Activated CD8-positive, alpha-beta memory T cell treated with anti-CD3 and anti-CD28 coated beads, Interleukin-2, amount 50 U/mL, for 24 hours (primary cell): ENCODE data around the gene VANGL2.
"Not testable (repeated sequence)": the region's sequence is repeated elsewhere in the genome, so short reads cannot be mapped to it uniquely, and the experiment has no call there.

Experiments used
- DNase-seq: peaks from one replicate; pipeline ENCODE4 v3.0.0-alpha.2; 2020; ENCODE audit errors: extremely low read depth

VANGL2 gene

DNA sequence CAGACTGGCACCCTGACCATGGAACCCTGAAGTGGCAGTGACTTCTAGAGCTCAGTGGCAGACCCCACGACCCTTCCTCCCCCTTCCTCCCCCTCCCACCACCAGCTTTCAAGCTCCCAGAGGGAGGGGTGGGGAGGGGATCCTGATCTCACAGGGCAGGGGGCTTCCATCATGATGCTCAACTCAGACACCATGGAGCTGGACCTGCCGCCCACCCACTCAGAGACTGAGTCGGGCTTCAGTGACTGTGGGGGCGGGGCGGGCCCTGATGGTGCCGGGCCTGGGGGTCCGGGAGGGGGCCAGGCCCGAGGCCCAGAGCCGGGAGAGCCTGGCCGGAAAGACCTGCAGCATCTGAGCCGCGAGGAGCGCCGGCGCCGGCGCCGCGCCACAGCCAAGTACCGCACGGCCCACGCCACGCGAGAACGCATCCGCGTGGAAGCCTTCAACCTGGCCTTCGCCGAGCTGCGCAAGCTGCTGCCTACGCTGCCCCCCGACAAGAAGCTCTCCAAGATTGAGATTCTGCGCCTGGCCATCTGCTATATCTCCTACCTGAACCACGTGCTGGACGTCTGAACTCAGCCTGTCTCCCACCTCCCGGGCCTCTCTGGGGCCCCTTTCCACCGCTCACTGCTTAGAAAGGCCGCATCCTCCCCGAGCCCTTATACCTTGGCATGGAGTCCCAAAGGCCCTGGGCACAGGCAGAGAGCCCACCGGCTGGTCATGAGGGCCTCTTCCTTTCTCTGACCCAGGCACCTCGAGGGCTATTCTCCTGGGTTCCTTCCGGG lies 29.6 kb upstream of the VANGL2 start:
- no peak for DNase-seq

GRCh38 chr1:160371346-160371631 lies 29.1 kb upstream of the VANGL2 start:
- DNase-seq: no peak

- DNase-seq: no peak
These were observed 28.6 kb upstream of the VANGL2 start for GRCh38 chr1:160371756-160372155.

DNA sequence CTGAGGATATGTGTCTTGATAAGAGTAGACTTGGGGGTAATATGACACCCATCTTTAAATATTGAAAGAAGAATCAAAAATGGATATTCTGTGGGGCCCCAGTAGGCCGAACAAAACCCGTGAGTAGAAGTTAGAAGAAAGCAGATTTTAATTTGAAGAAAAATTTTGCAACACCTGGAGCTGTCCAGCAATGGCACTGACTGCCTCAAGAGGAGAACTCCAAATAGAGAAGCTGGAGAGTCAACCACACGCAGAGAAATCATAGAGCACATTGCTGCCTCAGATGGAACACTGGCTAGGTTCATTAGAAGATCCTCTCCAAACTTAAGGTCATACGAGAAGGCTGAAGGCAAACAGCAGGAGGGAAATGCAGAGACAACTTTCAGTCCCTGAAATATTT lies 26.7 kb upstream of the VANGL2 start:
- no peak for DNase-seq

DNA sequence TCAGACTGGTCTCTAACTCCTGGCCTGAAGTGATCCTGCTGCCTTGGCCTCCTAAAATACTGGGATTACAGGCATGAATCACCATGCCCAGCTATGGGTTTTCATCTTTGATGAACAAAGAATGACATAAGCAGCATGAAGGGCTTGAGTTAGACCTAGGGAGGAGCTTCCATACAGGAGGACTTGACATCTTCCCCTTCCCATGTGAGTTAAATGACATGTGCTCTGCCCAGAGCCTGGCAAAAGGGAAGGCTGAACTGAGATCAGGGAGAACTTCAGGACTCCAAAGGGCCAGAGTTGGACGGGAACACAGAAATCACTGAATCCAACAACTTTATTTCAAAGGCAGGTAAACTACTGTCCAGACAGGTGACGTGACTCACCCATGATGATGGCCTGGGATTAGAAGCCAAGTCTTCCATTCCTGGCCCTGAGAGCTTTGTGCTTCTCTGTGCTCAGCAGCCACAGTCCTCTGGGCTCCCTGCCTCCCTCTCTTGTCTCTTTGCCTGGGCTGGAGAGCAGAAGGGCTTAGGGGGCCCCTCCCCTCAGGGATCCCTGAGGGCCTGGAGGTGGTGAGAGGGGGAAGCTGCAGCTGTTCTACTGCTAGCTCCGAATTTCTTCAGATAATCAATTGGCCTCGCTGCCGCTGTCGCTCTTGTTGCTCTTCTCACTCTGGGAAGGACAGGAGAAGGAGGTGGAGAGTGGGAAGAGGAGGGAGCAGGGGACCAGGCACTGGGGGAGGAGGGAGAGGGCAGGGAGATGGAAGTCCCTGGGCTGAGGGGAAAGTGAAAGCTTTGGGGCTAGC lies 25.9 kb upstream of the VANGL2 start:
- DNase-seq: no peak

GRCh38 chr1:160375788-160376524 lies 24.4 kb upstream of the VANGL2 start:
- DNase-seq: no peak

- no peak for DNase-seq
These were observed 23.7 kb upstream of the VANGL2 start for GRCh38 chr1:160376525-160377131.

DNA sequence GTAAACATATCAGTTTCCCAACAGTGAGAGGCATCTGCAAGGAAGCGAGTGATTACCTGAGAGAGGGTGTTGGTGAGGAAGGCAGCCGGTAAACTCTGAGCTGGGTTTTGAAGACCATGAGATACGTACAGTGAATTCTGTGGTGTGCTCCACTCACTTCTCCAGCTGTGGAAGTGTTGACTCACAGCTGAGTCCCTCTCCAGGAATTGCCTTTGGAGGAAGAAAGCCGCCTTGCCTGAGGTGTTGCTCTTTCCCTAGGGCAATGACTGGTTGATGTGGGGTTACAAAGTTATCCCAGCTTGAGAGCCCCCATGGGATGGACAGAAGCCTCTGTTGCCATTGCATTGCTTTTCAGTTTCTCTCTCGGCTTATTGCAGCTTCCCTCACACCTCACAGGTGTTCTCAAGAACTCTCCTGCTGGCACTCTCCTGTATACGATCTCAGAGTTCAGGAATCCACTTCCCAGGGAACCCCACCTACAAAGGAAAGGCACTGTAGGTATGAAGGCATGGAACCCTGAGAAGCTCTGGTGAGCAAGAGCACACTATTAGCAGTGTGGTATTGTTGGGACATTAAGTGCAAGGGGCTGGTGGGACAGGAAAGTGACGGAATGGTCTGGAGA lies 22.7 kb upstream of the VANGL2 start:
- no peak for DNase-seq

DNA sequence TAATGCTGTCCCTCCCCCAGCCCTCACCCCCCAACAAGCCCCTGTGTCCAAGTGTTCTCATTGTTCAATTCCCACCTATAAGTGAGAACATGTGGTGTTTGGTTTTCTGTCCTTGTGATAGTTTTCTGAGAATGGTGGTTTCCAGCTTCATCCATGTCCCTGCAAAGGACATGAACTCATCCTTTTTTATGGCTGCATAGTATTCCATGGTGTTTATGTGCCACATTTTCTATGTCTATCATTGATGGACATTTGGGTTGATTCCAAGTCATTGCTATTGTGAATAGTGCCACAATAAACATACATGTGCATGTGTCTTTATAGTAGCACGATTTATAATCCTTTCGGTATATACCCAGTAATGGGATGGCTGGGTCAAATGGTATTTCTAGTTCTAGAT lies 15.6 kb upstream of the VANGL2 start:
- DNase-seq: not testable (repeated sequence)

GRCh38 chr1:160388406-160388805 lies 12.0 kb upstream of the VANGL2 start:
- DNase-seq: not testable (repeated sequence)

- no peak for DNase-seq
These were observed 5.7 kb upstream of the VANGL2 start for GRCh38 chr1:160394673-160395072.

DNA sequence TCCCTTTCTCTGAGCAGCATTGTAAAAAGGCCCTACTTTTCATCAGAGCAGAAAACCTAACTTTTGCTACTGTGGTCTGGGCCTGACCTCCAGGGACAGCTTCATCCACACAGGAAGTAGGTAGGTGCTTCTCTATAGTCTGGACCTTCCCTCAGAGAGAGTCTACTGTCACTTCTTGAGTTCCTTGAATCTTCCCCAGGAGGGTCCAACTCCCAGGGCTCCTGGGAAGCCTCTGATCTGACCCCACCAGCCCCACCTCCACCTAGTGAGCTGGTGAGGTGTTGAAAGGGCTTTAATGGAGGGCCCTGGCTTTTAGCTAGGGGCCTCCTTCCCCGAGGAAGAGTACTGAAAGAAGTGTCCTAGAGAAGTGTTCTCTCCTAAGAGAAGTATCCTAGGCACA lies 2.7 kb upstream of the VANGL2 start:
- DNase-seq: no peak

GRCh38 chr1:160398823-160399222 lies 1.5 kb upstream of the VANGL2 start:
- DNase-seq: no peak

DNA sequence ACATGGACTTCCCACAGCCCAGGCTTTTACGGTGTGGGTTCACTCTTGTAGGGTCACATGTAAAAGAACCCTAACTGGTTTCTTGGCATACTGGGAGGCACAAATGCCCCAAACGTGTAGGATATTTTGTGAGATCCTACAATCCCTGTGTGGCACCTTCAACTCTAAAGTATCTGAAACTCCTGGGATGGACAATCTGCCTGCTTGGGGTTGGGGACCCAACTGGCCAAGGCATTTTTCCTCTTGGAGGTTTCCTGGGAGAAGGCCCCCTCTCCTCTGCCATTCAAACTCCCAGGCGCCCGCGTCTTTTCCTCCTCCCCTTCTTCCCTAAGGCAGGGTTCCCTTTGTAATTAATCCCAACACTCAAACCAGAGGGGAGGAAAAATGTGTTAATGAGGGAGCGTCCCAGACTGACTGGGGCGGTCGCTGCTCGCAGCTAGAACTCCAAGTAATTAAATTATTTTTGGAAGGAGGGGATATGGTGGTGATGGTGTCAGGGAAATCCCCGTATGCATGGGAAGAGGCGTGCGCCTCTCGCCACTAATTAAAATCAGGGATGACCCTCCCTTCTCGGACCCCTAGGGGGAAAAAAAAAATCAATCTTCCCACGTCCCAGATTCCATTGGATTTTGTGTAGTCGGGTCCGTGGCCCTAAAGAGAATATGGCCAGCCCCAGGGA lies 681 bp upstream of the VANGL2 start:
- DNase-seq: no peak

- DNase-seq: no peak
These were observed 502 bp downstream of the VANGL2 start for GRCh38 chr1:160400646-160401486.

GRCh38 chr1:160401487-160401805 lies 1.1 kb downstream of the VANGL2 start:
- DNase-seq: no peak

DNA sequence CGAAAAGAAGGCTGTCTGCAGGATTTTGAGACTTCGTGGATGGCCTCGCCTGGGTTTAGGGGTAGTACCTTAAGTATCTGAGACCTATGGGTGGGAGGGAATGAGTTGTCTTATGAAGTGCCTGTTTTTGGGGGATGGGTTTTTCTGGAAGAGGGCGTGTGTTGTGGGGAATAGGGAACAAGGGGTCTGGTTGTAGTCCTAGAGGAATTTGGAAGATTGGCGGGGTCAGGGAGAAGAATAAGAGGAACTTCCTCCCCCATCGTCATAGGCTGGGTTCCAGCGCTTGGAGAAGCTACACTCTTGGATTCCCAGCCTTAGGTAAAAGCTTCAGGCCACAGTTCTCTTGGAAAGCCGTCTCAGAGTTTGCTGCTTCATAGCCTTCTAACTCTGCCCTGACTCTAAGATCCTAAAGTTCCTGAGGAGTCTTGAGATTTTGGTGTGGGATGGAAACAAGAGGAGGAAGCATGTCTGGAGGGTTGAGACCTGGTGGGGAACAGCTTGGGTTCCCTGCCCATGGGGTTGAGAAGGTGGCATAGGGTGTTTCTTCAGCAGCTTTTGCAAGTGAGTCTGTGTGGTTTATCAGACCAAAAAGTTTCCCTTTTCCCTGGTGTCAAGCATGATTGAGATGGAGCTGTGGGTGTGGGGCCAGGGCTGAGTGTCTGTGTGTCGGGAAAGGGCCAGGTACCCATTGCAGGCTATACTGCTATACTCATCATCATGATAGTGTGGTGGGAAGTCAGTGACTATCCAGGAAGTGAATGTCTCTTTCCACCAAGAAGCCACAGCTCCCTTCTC lies 1.8 kb downstream of the VANGL2 start:
- DNase-seq: no peak

DNA sequence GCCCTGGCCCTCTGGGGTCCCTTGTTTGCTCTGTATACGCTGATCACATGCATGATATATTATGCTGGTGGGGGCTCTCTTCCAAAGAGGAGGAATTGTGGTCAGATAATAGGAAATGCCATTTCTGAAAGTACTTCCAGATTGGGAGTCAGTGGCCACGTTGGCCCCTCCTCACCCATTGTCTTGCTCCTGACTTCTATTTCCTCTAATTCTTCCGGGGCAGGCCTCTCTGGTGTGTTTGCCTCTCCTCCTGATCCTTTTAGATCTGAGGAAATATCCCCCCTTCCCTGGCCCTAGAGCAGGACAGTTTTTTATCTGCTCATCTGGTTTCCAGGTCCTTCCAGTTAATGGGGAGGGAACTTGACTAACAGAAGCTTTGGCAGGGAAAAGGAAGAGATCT lies 2.9 kb downstream of the VANGL2 start:
- no peak for DNase-seq

DNA sequence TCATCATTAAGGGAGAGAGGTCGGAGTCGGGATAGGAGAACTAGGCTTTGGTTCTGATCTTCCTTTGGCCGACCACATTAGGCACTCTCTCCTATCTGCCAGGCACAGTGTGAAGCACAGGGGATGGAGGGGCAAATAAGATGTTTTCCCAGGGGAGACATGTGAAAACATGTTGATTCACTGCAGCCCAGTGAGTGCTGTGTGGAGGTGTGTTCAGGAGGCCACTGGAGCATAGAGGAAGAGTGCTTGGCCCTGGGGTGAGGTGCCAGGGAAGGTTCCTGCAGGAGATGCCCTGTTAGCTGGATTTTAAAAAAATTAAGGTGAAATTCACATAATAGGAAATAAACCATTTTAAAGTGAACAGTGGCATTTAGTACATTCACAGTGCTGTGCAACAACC lies 3.7 kb downstream of the VANGL2 start:
- no peak for DNase-seq
